K562 (cell line): Measurements from ENCODE around the gene TIMP1. TPM values are rescaled to one million over a fixed set of nuclear protein-coding genes. Genes with fewer than 3 reads are reported as not detected.

ENCODE experiments used
- ATAC-seq: fragments of 200-7000 bp; cut with Tn5 transposase; 3 replicates; pipeline ENCODE4 v1.9.1; 2020; ENCODE audit warnings: moderate library complexity
- BruUV-seq: library from RNA; stranded (reverse); fragments of 400-500 nt; replicated peaks from 2 replicates; lab custom pipeline; 2021; lab: Mats Ljungman, UMichigan
- CTCF ChIA-PET: fragments of 300-600 bp; formaldehyde crosslinking; extraction: SDS; loops from one replicate; lab custom pipeline; 2021; ENCODE audit warnings: low intra/inter-chr PET ratio; lab: Yijun Ruan, JAX
- POLR2A ChIA-PET: fragments of 300-600, 350-650 bp; sonication (Branson Sonifier 250); formaldehyde crosslinking; extraction: SDS; loops from one replicate; lab custom pipeline; 2021; ENCODE audit warnings: antibody characterized with exemption, inconsistent platforms; lab: Yijun Ruan, JAX
- DNase-seq, 4 experiments: peaks; one replicate each; pipeline versions ENCODE4 v3.0.0 to v3.0.0-alpha.2; 2011 to 2018; ENCODE audit warnings: low spot score in 3 of 4, mixed read lengths in 3 of 4; ENCODE audit errors: extremely low read depth in 1 of 4
- FAIRE-seq: peaks from 2 replicates; lab custom pipeline; 2011; peaks lifted over from hg19 to GRCh38; lab: Jason Lieb, UNC
- H2AFZ ChIP-seq: 2 replicates; pipeline ENCODE4 v1.6.0; 2011; ENCODE audit warnings: low read depth, low read length, control low read depth, inconsistent platforms
- H3K27ac ChIP-seq: fragments of 200-600 bp; 3 replicates; pipeline ENCODE4 v1.8.0; 2011; ENCODE audit warnings: low read depth, mild to moderate bottlenecking, control low read depth, inconsistent platforms, low read length, moderate library complexity, mixed read lengths; ENCODE audit errors: extremely low read depth
- H3K27me3 ChIP-seq, 2 experiments: fragments of 300-600 bp in 1 of 2; 2 replicates in 1 of 2; 3 replicates in 1 of 2; pipeline versions ENCODE4 v1.6.0 to v1.8.0; 2011; ENCODE audit warnings: inconsistent platforms in 2 of 2, low read length in 2 of 2, mild to moderate bottlenecking in 1 of 2, mixed read lengths in 1 of 2, moderate library complexity in 1 of 2; ENCODE audit not compliant: control insufficient read depth in 2 of 2, insufficient read depth in 2 of 2
- H3K36me3 ChIP-seq: fragments of 300-600 bp; 3 replicates; pipeline ENCODE4 v1.8.0; 2011; ENCODE audit warnings: mild to moderate bottlenecking, low read length, inconsistent platforms; ENCODE audit not compliant: control insufficient read depth, insufficient read depth
- H3K4me1 ChIP-seq, 2 experiments: fragments of 200-600 bp in 1 of 2; replicated peaks in 1 of 2; 2 replicates in 1 of 2; 3 replicates in 1 of 2; pipeline versions ENCODE4 v1.5.1 to v1.8.0; 2011; ENCODE audit warnings: inconsistent platforms in 2 of 2, low read length in 2 of 2, mild to moderate bottlenecking in 1 of 2, mixed read lengths in 1 of 2, moderate library complexity in 1 of 2; ENCODE audit not compliant: control insufficient read depth in 2 of 2, insufficient read depth in 2 of 2
- H3K4me2 ChIP-seq: 2 replicates; pipeline ENCODE4 v1.6.1; 2011; ENCODE audit warnings: low read length, control low read depth, inconsistent platforms, mixed read lengths; ENCODE audit not compliant: insufficient read depth
- H3K4me3 ChIP-seq: fragments of 200-600 bp; sonication (generic), shearing (Covaris generic); 2 replicates; pipeline ENCODE4 v1.5.1; 2016; ENCODE audit warnings: control low read depth, inconsistent platforms
- H3K79me2 ChIP-seq: fragments of 200-600 bp; 3 replicates; pipeline ENCODE4 v1.8.0; 2011; ENCODE audit warnings: low read length, inconsistent platforms; ENCODE audit not compliant: control insufficient read depth, insufficient read depth
- H3K9ac ChIP-seq, 2 experiments: 2 replicates each; pipeline versions ENCODE4 v1.6.0 to v1.6.1; 2011; ENCODE audit warnings: low read depth in 2 of 2, low read length in 2 of 2, control low read depth in 1 of 2, inconsistent platforms in 1 of 2, mild to moderate bottlenecking in 1 of 2, mixed read lengths in 1 of 2; ENCODE audit not compliant: insufficient read depth in 1 of 2
- H3K9me1 ChIP-seq: one replicate; pipeline ENCODE4 v1.6.0; 2011; ENCODE audit warnings: inconsistent platforms, mild to moderate bottlenecking, low read length, moderate library complexity; ENCODE audit not compliant: control insufficient read depth, insufficient read depth
- H3K9me3 ChIP-seq: replicated peaks from 2 replicates; pipeline ENCODE4 v1.5.1; 2011; ENCODE audit warnings: low read depth, low read length, inconsistent platforms; ENCODE audit not compliant: control insufficient read depth, insufficient read depth
- H4K20me1 ChIP-seq: replicated peaks from 2 replicates; pipeline ENCODE4 v1.6.1; 2011; ENCODE audit warnings: low read length, inconsistent platforms, mixed read lengths; ENCODE audit not compliant: control insufficient read depth, insufficient read depth
- FOXM1 ChIP-seq, 2 experiments: fragments of 450-650 bp in 1 of 2; sonication (generic) in 1 of 2; formaldehyde crosslinking in 1 of 2; IDR thresholded peaks; 2 replicates each; pipeline versions ENCODE4 v1.6.1 to v1.9.0; 2017 to 2022; ENCODE audit warnings: low read depth in 2 of 2, mild to moderate bottlenecking in 2 of 2, missing genetic modification reagents in 1 of 2, moderate library complexity in 1 of 2
- FUS ChIP-seq: fragments of 200-400 bp; formaldehyde crosslinking; optimal IDR thresholded peaks from 2 replicates; pipeline ENCODE3; 2017; ENCODE audit warnings: low read depth, low read length
- POLR3G ChIP-seq: IDR thresholded peaks from 2 replicates; pipeline ENCODE4 v1.6.1; 2011; ENCODE audit not compliant: insufficient read length, insufficient replicate concordance; ENCODE audit errors: extremely low read depth
- RBFOX2 ChIP-seq: fragments of 200-400 bp; formaldehyde crosslinking; IDR thresholded peaks from 2 replicates; pipeline ENCODE4 v1.6.1; 2017; ENCODE audit warnings: low read depth, mild to moderate bottlenecking, low read length, moderate library complexity
- RBM25 ChIP-seq: fragments of 200-400 bp; formaldehyde crosslinking; IDR thresholded peaks from 2 replicates; pipeline ENCODE4 v1.6.1; 2018; ENCODE audit warnings: low read length, low read depth, moderate library complexity; ENCODE audit not compliant: severe bottlenecking
- STAT5A ChIP-seq: IDR thresholded peaks from 2 replicates; pipeline ENCODE4 v1.6.1; 2012; ENCODE audit warnings: low read length, inconsistent platforms, borderline replicate concordance
- WGBS: fragments of 100-300 bp; shearing (Covaris generic); methylation state at CpG from one replicate; pipeline ENCODE4 v1.1.6; 2016; ENCODE audit warnings: low coverage, mixed read lengths; ENCODE audit not compliant: insufficient coverage; ENCODE audit errors: missing lambda C conversion rate; 5-methylcytosine and 5-hydroxymethylcytosine counted together
- in situ Hi-C: fragments of 300-500 bp; cut with MboI; formaldehyde crosslinking; loops from 4 replicates; pipeline ENCODE4 v1.15.0; 2018; ENCODE audit warnings: inconsistent platforms, mixed read lengths
- intact Hi-C: fragments of 100-400 bp; cut with micrococcal nuclease; formaldehyde crosslinking; loops from 2 replicates; pipeline ENCODE4 v1.14.2; 2022
- polyA plus RNA-seq, 8 experiments: library from polyadenylated mRNA; depleted of rRNA in 4 of 8; stranded (reverse) in 5 of 8; unstranded in 3 of 8; fragments of >200 nt; fragmentation: Nextera tagmentation in 2 of 8; fragmentation: Illumina TruSeq in 1 of 8; extraction: Ambion mirVana in 2 of 8; extraction: Trizol in 1 of 8; gene quantifications; 2 replicates each; pipeline versions ENCODE4 v1.2.1 to v1.2.3, GENCODE V29; 2011 to 2014; ENCODE audit warnings: inconsistent platforms in 1 of 8, missing spikeins in 1 of 8
- total RNA-seq, 7 experiments: library from RNA; depleted of rRNA in 6 of 7; stranded (reverse); fragments of >200 nt in 6 of 7; fragmentation: Illumina TruSeq in 2 of 7; extraction: Trizol in 2 of 7; gene quantifications; 2 replicates each; pipeline versions ENCODE4 v1.2.1 to v1.2.3, GENCODE V29; 2011 to 2021; ENCODE audit warnings: low replicate concordance in 1 of 7
- TF ChIP-seq, protein P1 (sequence below), 2 experiments: fragments of 450-650 bp in 1 of 2; sonication (generic) in 1 of 2; formaldehyde crosslinking in 1 of 2; IDR thresholded peaks; 2 replicates each; pipeline versions ENCODE4 v1.7.1 to v1.9.0; 2016 to 2022; ENCODE audit warnings: inconsistent platforms in 1 of 2, mild to moderate bottlenecking in 1 of 2, missing genetic modification reagents in 1 of 2
- TF ChIP-seq, protein P2 (sequence below): sonication (generic); formaldehyde crosslinking; IDR thresholded peaks from 2 replicates; pipeline ENCODE4 v1.5.0; 2020; ENCODE audit warnings: missing genetic modification reagents

Gene TIMP1
- total and polyA plus RNA-seq, 9 of the 15 experiments (the other 6 are each of a cell fraction or from before 2014, with no cell fraction given): 115 to 699 (median 273) TPM

DNA sequence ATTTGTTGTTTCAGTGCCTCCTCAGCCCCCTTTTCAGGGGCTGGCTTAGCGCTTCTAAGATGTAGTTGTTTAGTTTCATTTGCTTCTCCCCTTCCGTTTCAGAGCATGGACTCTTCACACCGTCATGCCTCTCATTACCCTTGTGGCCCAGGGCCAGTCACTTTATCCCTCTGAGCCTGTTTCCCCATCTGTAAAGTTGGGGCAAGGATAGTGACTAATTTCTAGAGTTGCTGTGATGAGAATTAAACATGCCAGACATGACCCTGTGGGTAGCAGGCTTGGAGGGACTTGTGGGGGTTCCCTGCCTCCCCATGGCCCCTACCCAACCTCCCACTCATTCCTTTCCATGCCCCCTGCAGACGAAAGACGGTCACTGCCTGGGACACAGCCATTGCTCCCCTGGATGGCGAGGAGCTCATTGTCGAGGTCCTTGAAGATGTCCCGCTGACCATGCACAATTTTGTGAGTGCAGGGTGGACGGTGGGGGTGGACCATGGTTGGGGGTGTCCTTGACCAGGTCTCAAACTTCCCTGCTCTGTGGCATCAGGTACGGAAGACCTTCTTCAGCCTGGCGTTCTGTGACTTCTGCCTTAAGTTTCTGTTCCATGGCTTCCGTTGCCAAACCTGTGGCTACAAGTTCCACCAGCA is 17.7 kb upstream of the TIMP1 start:
- in situ Hi-C loops (loop anchor here (5.0 kb wide), 1 partner anchor 158 kb away; no protein-coding TSS in a partner anchor), intact Hi-C loops (loop anchor here (5.0 kb wide), 3 partner anchors 83 to 463 kb away; partner anchors contain the start of gene ZNF81)
- Histone ChIP-seq H3K9me1 (no peaks in the 10 kb centered on the region), H4K20me1 (0 out of 2 replicates have a peak, but pooled peaks cover 3% of the 10 kb centered on the region), H3K27me3 (no peaks in the 10 kb centered on the region), H3K9ac (peak overlapping the region in 1 of 2 experiments; percentile 42; a peak in 2 of 4 replicates), H3K79me2 (peaks cover 35% of the 10 kb centered on the region), H3K4me1 (peaks cover 15 to 25% of the 10 kb centered on the region in 2 experiments), H3K36me3 (peaks cover 66% of the 10 kb centered on the region), H3K4me3 (no peak overlapping the region), H2AFZ (no peak overlapping the region), H3K9me3 (no peaks in the 10 kb centered on the region), H3K27ac (peak overlapping the region; percentile 75), H3K4me2 (peak overlapping the region; percentile 76)
- FAIRE-seq (no peak), DNase-seq (no peak), ATAC-seq (no peak)
- no TSS peak for BruUV-seq
- POLR2A ChIA-PET: no interaction called here
- CTCF ChIA-PET: no interaction called here
- 90% methylated on average over 10 of the region's 12 CpGs for WGBS
- no peak for TF ChIP-seq POLR3G
- TF ChIP-seq RBM25: no peak
- TF ChIP-seq, protein P1, sequence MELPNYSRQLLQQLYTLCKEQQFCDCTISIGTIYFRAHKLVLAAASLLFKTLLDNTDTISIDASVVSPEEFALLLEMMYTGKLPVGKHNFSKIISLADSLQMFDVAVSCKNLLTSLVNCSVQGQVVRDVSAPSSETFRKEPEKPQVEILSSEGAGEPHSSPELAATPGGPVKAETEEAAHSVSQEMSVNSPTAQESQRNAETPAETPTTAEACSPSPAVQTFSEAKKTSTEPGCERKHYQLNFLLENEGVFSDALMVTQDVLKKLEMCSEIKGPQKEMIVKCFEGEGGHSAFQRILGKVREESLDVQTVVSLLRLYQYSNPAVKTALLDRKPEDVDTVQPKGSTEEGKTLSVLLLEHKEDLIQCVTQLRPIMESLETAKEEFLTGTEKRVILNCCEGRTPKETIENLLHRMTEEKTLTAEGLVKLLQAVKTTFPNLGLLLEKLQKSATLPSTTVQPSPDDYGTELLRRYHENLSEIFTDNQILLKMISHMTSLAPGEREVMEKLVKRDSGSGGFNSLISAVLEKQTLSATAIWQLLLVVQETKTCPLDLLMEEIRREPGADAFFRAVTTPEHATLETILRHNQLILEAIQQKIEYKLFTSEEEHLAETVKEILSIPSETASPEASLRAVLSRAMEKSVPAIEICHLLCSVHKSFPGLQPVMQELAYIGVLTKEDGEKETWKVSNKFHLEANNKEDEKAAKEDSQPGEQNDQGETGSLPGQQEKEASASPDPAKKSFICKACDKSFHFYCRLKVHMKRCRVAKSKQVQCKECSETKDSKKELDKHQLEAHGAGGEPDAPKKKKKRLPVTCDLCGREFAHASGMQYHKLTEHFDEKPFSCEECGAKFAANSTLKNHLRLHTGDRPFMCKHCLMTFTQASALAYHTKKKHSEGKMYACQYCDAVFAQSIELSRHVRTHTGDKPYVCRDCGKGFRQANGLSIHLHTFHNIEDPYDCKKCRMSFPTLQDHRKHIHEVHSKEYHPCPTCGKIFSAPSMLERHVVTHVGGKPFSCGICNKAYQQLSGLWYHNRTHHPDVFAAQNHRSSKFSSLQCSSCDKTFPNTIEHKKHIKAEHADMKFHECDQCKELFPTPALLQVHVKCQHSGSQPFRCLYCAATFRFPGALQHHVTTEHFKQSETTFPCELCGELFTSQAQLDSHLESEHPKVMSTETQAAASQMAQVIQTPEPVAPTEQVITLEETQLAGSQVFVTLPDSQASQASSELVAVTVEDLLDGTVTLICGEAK (IDR thresholded peaks at IDR 0.05): no peak
- TF ChIP-seq, protein P1 (CRISPR knock-in tag; IDR thresholded peaks at IDR 0.05): no peak
- peak; percentile 40; the same call in 1 of the 2 replicates for TF ChIP-seq RBFOX2
- TF ChIP-seq FOXM1 (IDR thresholded peaks at IDR 0.05; ENCODE audit: low read depth): no peak
- 0 out of 2 replicates have a peak, but pooled peaks have one; percentile 33 for TF ChIP-seq FOXM1 (CRISPR knock-in tag; IDR thresholded peaks at IDR 0.05; ENCODE audit: low read depth)
- TF ChIP-seq, protein P2, sequence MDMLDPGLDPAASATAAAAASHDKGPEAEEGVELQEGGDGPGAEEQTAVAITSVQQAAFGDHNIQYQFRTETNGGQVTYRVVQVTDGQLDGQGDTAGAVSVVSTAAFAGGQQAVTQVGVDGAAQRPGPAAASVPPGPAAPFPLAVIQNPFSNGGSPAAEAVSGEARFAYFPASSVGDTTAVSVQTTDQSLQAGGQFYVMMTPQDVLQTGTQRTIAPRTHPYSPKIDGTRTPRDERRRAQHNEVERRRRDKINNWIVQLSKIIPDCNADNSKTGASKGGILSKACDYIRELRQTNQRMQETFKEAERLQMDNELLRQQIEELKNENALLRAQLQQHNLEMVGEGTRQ (CRISPR knock-in tag): no peak
- TF ChIP-seq FUS: no peak
- TF ChIP-seq STAT5A: no peak
